ENCODE results near the gene PCYT1B. TPM values are rescaled to one million over a fixed set of nuclear protein-coding genes. Genes with fewer than 3 reads are reported as not detected.

PCYT1B gene
- total RNA-seq, 2 experiments from 2014 or later = 0.17 to 0.23 TPM

- DNase-seq (no peak), ATAC-seq (ENCODE audit: low read depth) (no peak)
- no peaks in the 10 kb centered on the region for H3K4me1 Mint-ChIP-seq
- peaks cover 3% of the 10 kb centered on the region for H3K27me3 Mint-ChIP-seq
- POLR2A ChIA-PET = no interaction called here
- no peak overlapping the region for H3K27ac Mint-ChIP-seq
- no peaks in the 10 kb centered on the region for H3K36me3 Mint-ChIP-seq
- H3K4me3 Mint-ChIP-seq = no peak overlapping the region
- no peaks in the 10 kb centered on the region for H3K9me3 Mint-ChIP-seq
These were observed 44.0 kb downstream of the PCYT1B start for GRCh38 chrX:24603191-24603590.

GRCh38 chrX:24601858-24602257 is 45.3 kb downstream of the PCYT1B start:
- ATAC-seq (ENCODE audit: low read depth) = no peak
- Mint-ChIP-seq H3K4me3 (no peak overlapping the region), H3K4me1 (no peaks in the 10 kb centered on the region), H3K9me3 (no peaks in the 10 kb centered on the region), H3K27me3 (no peaks in the 10 kb centered on the region), H3K36me3 (no peaks in the 10 kb centered on the region), H3K27ac (no peak overlapping the region)
- DNase-seq = no peak
- POLR2A ChIA-PET = no interaction called here

- H3K4me1 Mint-ChIP-seq = no peaks in the 10 kb centered on the region
- no peaks in the 10 kb centered on the region for H3K36me3 Mint-ChIP-seq
- POLR2A ChIA-PET = no interaction called here
- DNase-seq (no peak), ATAC-seq (ENCODE audit: low read depth) (no peak)
- H3K27ac Mint-ChIP-seq = no peak overlapping the region
- H3K4me3 Mint-ChIP-seq = no peak overlapping the region
- no peaks in the 10 kb centered on the region for H3K27me3 Mint-ChIP-seq
- no peaks in the 10 kb centered on the region for H3K9me3 Mint-ChIP-seq
These were observed 52.6 kb downstream of the PCYT1B start for GRCh38 chrX:24594501-24594900.

- Mint-ChIP-seq H3K27ac (no peak overlapping the region), H3K9me3 (no peaks in the 10 kb centered on the region), H3K4me1 (no peaks in the 10 kb centered on the region), H3K27me3 (peaks cover 4% of the 10 kb centered on the region), H3K36me3 (no peaks in the 10 kb centered on the region), H3K4me3 (no peak overlapping the region)
- DNase-seq (no peak), ATAC-seq (ENCODE audit: low read depth) (no peak)
- POLR2A ChIA-PET = no interaction called here
These were observed 57.0 kb downstream of the PCYT1B start for GRCh38 chrX:24590111-24590510.

- Mint-ChIP-seq H3K9me3 (peaks cover 2% of the 10 kb centered on the region), H3K4me3 (no peak overlapping the region), H3K27me3 (no peaks in the 10 kb centered on the region), H3K4me1 (peaks cover 3% of the 10 kb centered on the region), H3K27ac (no peak overlapping the region), H3K36me3 (no peaks in the 10 kb centered on the region)
- ATAC-seq (ENCODE audit: low read depth) (no peak), DNase-seq (no peak)
- POLR2A ChIA-PET = no interaction called here
These were observed 70.1 kb downstream of the PCYT1B start for GRCh38 chrX:24577091-24577490.

- Mint-ChIP-seq H3K9me3 (peaks cover 2% of the 10 kb centered on the region), H3K27me3 (no peaks in the 10 kb centered on the region), H3K27ac (no peak overlapping the region), H3K4me3 (no peak overlapping the region), H3K4me1 (peaks cover 3% of the 10 kb centered on the region), H3K36me3 (no peaks in the 10 kb centered on the region)
- DNase-seq (no peak), ATAC-seq (ENCODE audit: low read depth) (no peak)
- POLR2A ChIA-PET = no interaction called here
These were observed 71.7 kb downstream of the PCYT1B start for GRCh38 chrX:24575496-24575895.

- no peak for ATAC-seq (ENCODE audit: low read depth)
These were observed 72.4 kb downstream of the PCYT1B start for GRCh38 chrX:24574743-24575142.

GRCh38 chrX:24567169-24567568 is 80.0 kb downstream of the PCYT1B start:
- H3K4me3 Mint-ChIP-seq = no peak overlapping the region
- no peak for DNase-seq
- H3K27me3 Mint-ChIP-seq = peaks cover 3% of the 10 kb centered on the region
- POLR2A ChIA-PET = no interaction called here
- no peak overlapping the region for H3K27ac Mint-ChIP-seq
- no peaks in the 10 kb centered on the region for H3K4me1 Mint-ChIP-seq
- no peak for ATAC-seq (ENCODE audit: low read depth)
- no peaks in the 10 kb centered on the region for H3K36me3 Mint-ChIP-seq
- no peaks in the 10 kb centered on the region for H3K9me3 Mint-ChIP-seq

More at GRCh38 chrX:24574743-24575142, 72.4 kb downstream of the PCYT1B start:
- DNase-seq = no peak
- POLR2A ChIA-PET = no interaction called here
- H3K36me3 Mint-ChIP-seq = no peaks in the 10 kb centered on the region
- H3K4me1 Mint-ChIP-seq = peaks cover 3% of the 10 kb centered on the region
- no peak overlapping the region for H3K4me3 Mint-ChIP-seq
- H3K9me3 Mint-ChIP-seq = peaks cover 2% of the 10 kb centered on the region
- no peak overlapping the region for H3K27ac Mint-ChIP-seq
- H3K27me3 Mint-ChIP-seq = no peaks in the 10 kb centered on the region

- POLR2A ChIA-PET = no interaction called here
- no peak for DNase-seq
- H3K27me3 Mint-ChIP-seq = peaks cover 4% of the 10 kb centered on the region
- no peaks in the 10 kb centered on the region for H3K9me3 Mint-ChIP-seq
- no peaks in the 10 kb centered on the region for H3K4me1 Mint-ChIP-seq
- no peaks in the 10 kb centered on the region for H3K36me3 Mint-ChIP-seq
- H3K27ac Mint-ChIP-seq = no peak overlapping the region
- no peak overlapping the region for H3K4me3 Mint-ChIP-seq
- ATAC-seq (ENCODE audit: low read depth) = no peak
These were observed 80.9 kb downstream of the PCYT1B start for GRCh38 chrX:24566240-24566639.

- POLR2A ChIA-PET = no interaction called here
- H3K27me3 Mint-ChIP-seq = peaks cover 4% of the 10 kb centered on the region
- peak overlapping the region; percentile 67 for H3K27ac Mint-ChIP-seq
- no peaks in the 10 kb centered on the region for H3K36me3 Mint-ChIP-seq
- DNase-seq (no peak), ATAC-seq (ENCODE audit: low read depth) (no peak)
- H3K4me1 Mint-ChIP-seq = no peaks in the 10 kb centered on the region
- no peaks in the 10 kb centered on the region for H3K9me3 Mint-ChIP-seq
- no peak overlapping the region for H3K4me3 Mint-ChIP-seq
These were observed 83.7 kb downstream of the PCYT1B start for GRCh38 chrX:24563291-24564010.

- POLR2A ChIA-PET = no interaction called here
- ATAC-seq (ENCODE audit: low read depth) = no peak
- Mint-ChIP-seq H3K27me3 (peaks cover 2% of the 10 kb centered on the region), H3K4me3 (no peak overlapping the region), H3K36me3 (no peaks in the 10 kb centered on the region), H3K4me1 (no peaks in the 10 kb centered on the region), H3K27ac (no peak overlapping the region), H3K9me3 (no peaks in the 10 kb centered on the region)
- DNase-seq = no peak
These were observed 86.0 kb downstream of the PCYT1B start for GRCh38 chrX:24561121-24561520.

- no peaks in the 10 kb centered on the region for H3K4me1 Mint-ChIP-seq
- no peaks in the 10 kb centered on the region for H3K9me3 Mint-ChIP-seq
- DNase-seq (no peak), ATAC-seq (ENCODE audit: low read depth) (no peak)
- H3K27ac Mint-ChIP-seq = no peak overlapping the region
- no peak overlapping the region for H3K4me3 Mint-ChIP-seq
- H3K27me3 Mint-ChIP-seq = peaks cover 1% of the 10 kb centered on the region
- H3K36me3 Mint-ChIP-seq = no peaks in the 10 kb centered on the region
- POLR2A ChIA-PET = no interaction called here
These were observed 94.1 kb downstream of the PCYT1B start for GRCh38 chrX:24553011-24553410.

GRCh38 chrX:24550166-24550565 is 97.0 kb downstream of the PCYT1B start:
- H3K9me3 Mint-ChIP-seq = no peaks in the 10 kb centered on the region

GRCh38 chrX:24547961-24548360 is 99.2 kb downstream of the PCYT1B start:
- Mint-ChIP-seq H3K4me1 (no peaks in the 10 kb centered on the region), H3K27me3 (no peaks in the 10 kb centered on the region), H3K4me3 (no peak overlapping the region), H3K36me3 (peaks cover 2% of the 10 kb centered on the region), H3K9me3 (no peaks in the 10 kb centered on the region), H3K27ac (no peak overlapping the region)
- DNase-seq (no peak), ATAC-seq (ENCODE audit: low read depth) (no peak)
- POLR2A ChIA-PET = no interaction called here

More at GRCh38 chrX:24550166-24550565, 97.0 kb downstream of the PCYT1B start:
- no peaks in the 10 kb centered on the region for H3K4me1 Mint-ChIP-seq
- DNase-seq (no peak), ATAC-seq (ENCODE audit: low read depth) (no peak)
- no peak overlapping the region for H3K27ac Mint-ChIP-seq
- H3K4me3 Mint-ChIP-seq = no peak overlapping the region
- POLR2A ChIA-PET = no interaction called here
- H3K27me3 Mint-ChIP-seq = no peaks in the 10 kb centered on the region
- H3K36me3 Mint-ChIP-seq = no peaks in the 10 kb centered on the region

GRCh38 chrX:24542756-24543155 is 104.4 kb downstream of the PCYT1B start:
- ATAC-seq (ENCODE audit: low read depth) (no peak), DNase-seq (no peak)
- Mint-ChIP-seq H3K4me3 (no peak overlapping the region), H3K27me3 (no peaks in the 10 kb centered on the region), H3K9me3 (no peaks in the 10 kb centered on the region), H3K27ac (no peak overlapping the region), H3K36me3 (peaks cover 7% of the 10 kb centered on the region), H3K4me1 (no peaks in the 10 kb centered on the region)
- POLR2A ChIA-PET = no interaction called here
